ENCODE measurements around the gene PHYHD1.

- TF ChIP-seq EZH2 (IDR thresholded peaks at IDR 0.05; ENCODE audit: borderline replicate concordance, low read depth, low read length, severe bottlenecking) (no peak), MYC (IDR thresholded peaks at IDR 0.05; ENCODE audit: low read depth, low read length) (no peak), CTCF (IDR thresholded peaks at IDR 0.05; ENCODE audit: extremely low read depth in 1 of 2, insufficient read depth in 1 of 2, low read depth in 1 of 2, low read length in 2 of 2) (no peak), POLR2A (IDR thresholded peaks at IDR 0.05; ENCODE audit: low read depth, low read length) (no peak), POLR2AphosphoS5 (IDR thresholded peaks at IDR 0.05; ENCODE audit: insufficient read depth, low read depth, low read length) (no peak), FOS (IDR thresholded peaks at IDR 0.05; ENCODE audit: borderline replicate concordance, insufficient read depth, low read length) (no peak), GATA2 (IDR thresholded peaks at IDR 0.05; ENCODE audit: insufficient read depth, insufficient read length, low read depth, low read length) (no peak)
- TF ChIP-seq, protein P1, sequence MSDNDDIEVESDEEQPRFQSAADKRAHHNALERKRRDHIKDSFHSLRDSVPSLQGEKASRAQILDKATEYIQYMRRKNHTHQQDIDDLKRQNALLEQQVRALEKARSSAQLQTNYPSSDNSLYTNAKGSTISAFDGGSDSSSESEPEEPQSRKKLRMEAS (IDR thresholded peaks at IDR 0.05; ENCODE audit: insufficient read depth, insufficient read length): no peak
Measured at GRCh38 chr9:128909859-128910258, 10.9 kb upstream of the PHYHD1 start.
